GM19193 (cell line): ENCODE data around the gene HYAL4.

Experiments
- POLR2A ChIP-seq: IDR thresholded peaks from 4 replicates; pipeline ENCODE4 v1.6.1; 2011; ENCODE audit not compliant: insufficient read depth, insufficient read length; ENCODE audit errors: extremely low read depth

The HYAL4 gene, protein sequence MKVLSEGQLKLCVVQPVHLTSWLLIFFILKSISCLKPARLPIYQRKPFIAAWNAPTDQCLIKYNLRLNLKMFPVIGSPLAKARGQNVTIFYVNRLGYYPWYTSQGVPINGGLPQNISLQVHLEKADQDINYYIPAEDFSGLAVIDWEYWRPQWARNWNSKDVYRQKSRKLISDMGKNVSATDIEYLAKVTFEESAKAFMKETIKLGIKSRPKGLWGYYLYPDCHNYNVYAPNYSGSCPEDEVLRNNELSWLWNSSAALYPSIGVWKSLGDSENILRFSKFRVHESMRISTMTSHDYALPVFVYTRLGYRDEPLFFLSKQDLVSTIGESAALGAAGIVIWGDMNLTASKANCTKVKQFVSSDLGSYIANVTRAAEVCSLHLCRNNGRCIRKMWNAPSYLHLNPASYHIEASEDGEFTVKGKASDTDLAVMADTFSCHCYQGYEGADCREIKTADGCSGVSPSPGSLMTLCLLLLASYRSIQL

DNA sequence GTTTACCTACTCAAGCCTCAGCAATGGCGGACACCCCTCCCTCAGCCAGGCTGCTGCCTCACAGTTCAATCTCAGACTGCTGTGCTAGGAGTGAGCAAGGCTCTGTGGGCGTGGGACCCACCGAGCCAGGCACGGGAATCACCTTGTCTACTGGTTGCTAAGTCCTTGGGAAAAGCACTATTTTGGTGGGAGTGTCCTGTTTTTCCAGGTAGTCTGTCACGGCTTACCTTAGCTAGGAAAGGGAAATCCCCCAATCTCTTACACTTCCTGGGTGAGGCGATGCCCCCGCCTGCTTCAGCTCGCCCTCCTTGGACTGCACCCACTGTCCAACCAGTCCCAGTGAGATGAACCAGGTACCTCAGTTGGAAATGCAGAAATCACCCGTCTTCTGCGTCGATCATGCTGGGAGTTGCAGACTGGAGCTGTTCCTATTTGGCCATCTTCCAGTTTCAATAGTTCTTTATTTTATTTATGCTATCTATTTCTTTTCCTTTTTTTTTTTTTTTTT is at the start of gene HYAL4:
HYAL4 (plus strand) TSS at position 458 of the 508 bp plus-strand sequence. CDS start 23,105 bp downstream, outside the sequence.
- TF ChIP-seq POLR2A, result no peak

DNA sequence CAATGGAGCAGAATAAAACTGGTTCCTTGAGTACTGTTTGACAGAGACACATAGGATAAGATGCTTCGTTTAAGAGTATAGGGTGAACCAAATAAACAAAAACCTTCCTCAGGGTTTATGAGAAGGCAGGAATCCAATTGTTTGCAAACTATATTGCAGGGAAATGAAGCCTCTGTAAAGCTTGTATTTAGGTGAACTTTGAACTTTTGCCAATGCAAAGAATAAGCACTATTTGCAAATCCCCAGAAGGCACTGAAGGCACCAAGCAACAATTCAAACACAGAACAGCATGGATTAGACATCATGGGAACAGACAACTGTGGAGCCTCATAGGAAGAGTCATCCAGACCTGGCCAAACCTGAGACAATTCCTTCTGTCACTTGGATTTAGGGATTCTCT is 49.1 kb upstream of the HYAL4 start:
- TF ChIP-seq POLR2A, result no peak

DNA sequence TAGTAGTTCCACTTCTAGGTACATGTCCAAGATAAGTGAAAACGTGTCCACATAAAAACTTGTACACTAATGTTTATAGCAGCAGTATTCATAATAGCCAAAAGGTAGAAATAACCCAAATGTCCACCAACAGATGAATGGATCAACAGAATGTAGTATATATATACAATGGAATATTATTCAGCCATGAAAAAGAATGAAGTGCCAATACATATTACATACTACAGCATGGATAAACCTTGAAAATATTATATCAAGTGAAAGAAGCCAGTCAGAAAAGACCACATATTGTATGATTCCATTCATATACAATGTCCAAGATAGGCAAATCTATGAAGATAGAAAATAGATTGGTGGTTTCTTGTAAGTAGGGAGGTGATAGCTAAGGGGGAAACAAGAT is 48.4 kb upstream of the HYAL4 start:
- TF ChIP-seq POLR2A, result no peak

DNA sequence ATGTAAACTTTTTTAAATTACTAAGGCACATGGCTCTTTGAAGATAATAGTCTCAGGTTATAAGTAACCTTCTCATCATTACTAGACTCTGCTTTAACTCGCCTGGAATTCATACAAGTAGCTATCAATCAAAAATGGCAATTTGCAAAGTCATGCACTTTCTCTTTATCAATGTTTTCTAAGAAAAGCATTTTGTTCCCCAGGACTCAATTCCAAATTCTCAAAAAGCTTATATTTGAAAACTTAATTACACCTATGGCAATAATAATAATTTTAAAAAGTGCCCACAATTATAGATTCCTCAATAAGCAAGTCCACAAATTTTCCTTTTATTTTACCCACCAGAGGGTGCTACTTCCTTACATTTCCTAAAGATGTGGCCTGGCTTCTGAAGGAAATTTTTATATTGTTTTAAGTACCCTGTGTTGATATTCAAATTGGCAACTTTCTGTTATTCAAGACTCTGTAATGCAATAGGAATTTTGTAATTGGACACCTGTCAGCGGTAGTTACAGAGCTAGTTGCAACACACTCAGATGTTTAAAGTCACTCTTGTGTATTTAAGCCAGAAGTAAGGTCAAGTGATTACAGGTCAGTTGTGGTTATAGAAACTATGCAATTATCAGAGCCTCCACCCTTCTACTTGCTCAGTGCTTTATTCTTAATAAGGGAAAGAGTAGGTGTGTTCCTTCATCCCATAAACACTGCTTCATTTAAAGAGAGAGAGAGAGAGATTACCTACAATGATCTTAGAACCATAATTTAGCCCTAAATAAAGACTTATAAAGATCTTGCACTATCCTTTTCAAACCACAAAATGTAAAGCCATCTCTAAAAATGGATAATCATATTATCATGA is 47.1 kb upstream of the HYAL4 start:
- TF ChIP-seq POLR2A, result no peak

DNA sequence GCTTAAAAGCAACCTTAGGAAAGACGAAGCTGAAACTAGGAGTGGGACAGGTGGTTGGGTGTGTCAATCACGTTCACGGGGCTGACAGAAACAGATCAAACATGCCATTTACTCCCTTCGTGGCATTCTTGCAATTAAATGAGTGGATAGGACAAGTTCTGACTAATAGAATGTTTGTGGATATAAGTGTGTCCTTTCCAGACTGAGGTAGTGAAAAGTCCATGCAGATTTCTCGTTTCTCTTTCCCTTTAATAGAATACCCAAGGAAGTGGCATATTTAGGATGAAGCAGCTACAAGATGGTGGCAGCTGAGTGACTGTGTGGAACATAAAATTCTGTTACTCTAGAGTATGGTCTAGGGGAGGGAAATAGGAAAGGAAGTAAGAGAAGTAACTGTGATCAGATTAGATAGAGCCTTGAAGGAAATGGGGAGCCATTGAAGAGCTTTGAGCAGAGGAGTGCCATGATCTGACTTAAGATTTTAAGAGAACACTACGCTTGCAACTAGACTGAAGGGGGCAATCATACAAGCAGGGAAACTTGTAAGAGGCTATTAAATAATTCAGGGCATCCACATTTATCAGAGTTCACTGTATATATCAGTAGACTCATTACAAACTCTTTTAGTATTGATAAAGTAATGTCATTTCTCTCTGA is 46.3 kb upstream of the HYAL4 start:
- TF ChIP-seq POLR2A, result no peak

DNA sequence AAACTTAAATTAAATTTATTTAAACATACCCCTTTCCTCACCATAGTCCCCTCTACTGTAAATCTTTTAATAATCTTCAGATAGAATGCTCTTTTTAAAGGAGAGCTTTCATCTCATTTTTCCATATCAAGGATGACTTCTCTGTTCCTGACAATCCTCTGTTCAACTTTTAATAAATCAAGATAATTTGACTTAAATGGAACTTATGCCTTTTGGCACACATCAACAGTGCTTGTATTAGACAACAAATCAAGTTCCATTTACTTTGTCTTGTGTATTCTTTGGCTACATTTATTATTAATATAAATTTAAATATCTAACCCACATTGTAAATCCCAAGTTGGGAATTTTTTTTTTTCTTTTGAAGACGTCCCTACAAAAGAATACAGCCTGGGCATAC is 42.7 kb upstream of the HYAL4 start:
- TF ChIP-seq POLR2A, result no peak

DNA sequence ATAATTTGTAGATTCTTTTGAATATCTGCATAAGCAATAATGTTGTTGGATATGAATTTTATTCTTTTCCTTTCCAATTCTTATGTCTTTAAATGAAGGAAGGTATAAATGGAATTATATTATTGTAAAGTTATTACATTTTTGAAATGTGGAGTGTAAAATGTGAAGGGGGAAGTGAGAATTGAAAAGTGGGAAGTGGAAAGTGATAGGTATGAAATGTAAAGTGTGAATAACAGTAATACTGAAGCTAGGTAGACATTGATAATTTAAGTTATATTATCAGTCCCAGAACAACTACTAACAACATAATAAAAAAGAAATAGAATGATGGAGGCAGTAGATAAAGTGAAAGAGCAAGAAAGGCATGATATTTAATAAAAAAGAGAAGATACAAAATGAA is 39.7 kb upstream of the HYAL4 start:
- no peak for TF ChIP-seq POLR2A

DNA sequence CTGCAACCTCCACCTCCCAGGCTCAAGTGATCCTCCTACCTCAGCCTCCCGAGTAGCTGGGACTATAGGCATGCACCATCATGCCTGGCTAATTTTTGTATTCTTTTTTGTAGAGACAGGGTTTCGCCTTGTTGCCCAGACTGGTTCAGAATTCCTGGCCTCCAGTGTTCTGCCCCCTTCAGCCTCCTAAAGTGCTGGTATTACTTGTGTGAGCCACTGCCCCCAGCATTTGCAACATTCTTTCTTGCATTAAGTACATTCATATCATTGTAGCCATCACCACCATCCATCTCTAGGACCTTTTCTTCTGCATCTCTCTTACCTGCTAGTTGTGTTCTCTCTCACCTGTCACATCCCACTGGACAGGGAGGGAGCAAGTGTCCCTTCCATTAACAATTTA is 35.5 kb upstream of the HYAL4 start:
- TF ChIP-seq POLR2A, result no peak

DNA sequence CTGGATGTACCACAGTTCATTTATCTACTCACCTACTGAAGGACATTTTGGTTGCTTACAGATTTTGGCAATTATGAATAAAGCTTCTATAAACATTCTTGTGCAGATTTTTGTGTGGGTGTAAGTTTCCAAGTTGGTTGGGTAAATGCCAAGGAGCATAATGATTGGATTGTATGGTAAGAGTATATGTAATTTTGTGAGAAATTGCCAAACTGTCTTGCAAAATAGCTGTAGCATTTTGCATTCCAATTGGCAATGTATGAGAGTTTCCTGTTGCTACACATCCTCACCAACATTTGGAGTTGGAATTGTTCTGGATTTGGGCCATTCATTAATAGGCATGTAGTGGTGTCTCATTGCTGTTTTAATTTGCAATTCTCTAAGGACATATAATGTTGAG is 33.9 kb upstream of the HYAL4 start:
- TF ChIP-seq POLR2A, result no peak

DNA sequence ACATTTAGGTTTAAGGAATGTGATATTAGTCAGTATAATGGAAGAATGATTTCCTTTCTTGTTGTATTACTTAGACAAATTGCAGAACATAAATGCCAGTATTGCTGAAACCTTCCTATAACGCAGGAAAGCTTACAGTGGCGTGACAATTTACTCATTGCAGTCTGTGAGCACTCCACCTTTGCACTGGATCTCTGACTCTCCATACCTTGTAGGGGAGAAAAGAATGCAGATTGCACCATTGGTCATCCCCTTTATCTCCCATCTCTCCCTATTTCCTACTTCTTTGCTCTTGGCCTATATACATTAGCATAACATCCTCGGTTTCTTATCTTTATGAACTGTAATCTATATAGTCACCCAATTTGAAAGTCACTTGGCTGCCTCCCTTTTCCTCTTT is 28.1 kb upstream of the HYAL4 start:
- TF ChIP-seq POLR2A, result no peak

DNA sequence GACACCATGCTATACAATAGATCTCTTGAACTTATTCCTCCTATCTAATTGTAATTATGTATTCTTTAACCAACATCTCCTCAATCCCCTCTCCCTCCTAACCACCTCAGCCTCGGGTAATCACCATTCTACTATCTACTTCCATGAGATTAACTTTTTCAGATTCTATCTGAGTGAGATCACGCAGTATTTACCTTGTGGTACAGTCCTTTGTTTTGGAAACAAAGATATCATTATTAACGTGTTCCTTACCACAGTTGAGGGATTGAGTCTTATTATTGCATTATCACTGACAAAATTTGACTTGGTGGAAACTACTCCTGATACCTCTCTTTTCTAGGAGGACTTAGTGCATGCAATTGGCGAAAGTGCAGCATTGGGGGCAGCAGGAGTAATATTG is 26.0 kb upstream of the HYAL4 start:
- no peak for TF ChIP-seq POLR2A

DNA sequence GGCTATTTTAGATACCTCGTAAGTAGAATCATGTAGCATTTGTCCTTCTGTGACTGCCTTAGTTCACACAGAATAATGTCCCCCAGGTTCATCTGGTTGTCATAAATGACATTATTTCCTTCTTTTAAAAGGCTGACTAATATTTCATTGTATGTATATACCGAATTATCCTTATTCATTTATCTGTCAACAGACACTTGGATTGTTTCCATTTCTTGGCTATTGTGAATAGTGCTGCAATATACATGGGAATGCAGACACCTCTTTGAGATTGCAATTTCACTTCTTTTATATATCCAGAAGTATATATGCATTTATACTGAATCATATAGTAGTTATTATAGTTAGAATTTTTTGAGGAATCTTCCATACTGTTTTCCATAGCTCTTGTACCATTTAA is 24.1 kb upstream of the HYAL4 start:
- no peak for TF ChIP-seq POLR2A

DNA sequence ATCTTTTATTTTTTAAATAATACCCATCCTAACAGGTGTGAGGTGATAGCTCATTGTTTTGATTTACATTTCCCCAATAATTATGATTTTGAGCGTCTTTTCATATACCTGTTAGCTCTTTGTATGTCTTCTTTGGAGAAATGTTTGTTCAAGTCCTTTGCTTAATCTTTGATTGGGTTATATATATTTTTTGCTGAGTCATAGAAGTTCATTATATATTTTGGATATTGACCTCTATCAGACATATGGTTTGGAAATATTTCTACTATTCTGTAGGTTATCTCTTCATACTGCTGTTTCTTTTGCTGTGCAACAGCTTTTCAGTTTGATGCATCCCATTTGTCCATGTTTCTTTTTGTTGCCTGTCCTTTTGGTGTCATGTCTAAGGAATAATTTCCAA is 23.6 kb upstream of the HYAL4 start:
- no peak for TF ChIP-seq POLR2A

DNA sequence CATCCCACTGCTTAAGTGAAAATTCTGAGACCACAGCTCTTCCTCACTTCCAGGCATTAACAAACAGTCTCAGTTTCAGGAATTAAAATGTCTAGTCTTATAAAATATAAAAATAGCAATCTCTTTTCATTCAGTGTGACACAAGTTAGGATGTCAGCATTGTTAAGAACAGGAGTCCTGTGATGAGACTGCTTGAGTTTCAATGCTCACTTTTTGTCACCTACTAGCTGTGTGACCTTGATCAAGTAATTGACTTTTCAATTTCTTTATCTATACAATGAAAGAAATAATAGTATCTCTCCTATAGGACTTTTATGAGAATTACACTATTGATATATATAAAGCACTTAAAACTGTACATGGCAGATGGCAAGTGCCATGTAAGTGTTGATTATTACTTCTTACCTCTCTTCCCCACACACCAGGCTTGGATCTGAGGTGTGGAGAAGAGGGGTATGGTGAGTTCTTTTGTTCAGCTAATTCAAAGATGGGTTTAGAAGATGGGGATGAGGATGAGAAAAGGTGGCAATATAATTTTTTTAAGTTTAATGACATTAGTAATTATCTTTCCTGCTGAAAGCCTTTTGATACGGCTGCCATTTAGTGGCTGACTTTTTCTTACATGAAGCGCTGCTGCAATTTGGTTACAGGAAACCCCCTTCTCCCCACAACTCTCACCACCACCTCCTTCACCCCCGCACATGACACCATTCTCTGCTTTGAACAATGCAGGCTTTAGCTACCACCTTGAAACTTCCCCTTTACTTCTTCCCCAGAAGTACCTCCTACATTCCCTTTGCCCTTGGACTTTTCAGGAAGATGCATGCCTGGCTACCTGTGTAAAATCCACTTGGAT is 20.8 kb upstream of the HYAL4 start:
- no peak for TF ChIP-seq POLR2A
